ENCODE data around the gene DMPK.

The DMPK gene

DNA sequence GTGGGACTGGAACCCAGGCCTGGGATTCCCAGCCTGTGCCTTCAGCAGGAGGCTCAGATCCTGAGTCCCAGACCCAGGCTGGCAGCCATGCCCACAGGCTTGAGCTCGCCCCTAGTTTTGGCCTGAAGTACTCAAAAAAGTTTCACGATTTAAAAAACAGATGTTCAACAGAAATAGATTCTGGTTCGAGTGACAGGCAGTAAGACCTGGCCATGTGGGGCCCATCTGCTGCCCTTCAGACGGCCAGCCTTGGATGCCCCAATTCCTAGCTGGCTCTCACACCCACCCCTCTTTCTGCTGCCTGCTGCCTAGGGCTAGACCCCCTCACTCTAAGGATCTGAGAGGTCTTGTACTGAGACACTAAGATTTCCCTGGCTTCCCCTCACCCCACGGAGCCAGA lies 2.8 kb upstream of the DMPK start:
- DNase-seq, result no peak

- no peak for DNase-seq
Observed at GRCh38 chr19:45784096-45784495, 1.8 kb upstream of the DMPK start.

GRCh38 chr19:45782820-45783785 lies 813 bp upstream of the DMPK start:
- DNase-seq, result no peak

DNA sequence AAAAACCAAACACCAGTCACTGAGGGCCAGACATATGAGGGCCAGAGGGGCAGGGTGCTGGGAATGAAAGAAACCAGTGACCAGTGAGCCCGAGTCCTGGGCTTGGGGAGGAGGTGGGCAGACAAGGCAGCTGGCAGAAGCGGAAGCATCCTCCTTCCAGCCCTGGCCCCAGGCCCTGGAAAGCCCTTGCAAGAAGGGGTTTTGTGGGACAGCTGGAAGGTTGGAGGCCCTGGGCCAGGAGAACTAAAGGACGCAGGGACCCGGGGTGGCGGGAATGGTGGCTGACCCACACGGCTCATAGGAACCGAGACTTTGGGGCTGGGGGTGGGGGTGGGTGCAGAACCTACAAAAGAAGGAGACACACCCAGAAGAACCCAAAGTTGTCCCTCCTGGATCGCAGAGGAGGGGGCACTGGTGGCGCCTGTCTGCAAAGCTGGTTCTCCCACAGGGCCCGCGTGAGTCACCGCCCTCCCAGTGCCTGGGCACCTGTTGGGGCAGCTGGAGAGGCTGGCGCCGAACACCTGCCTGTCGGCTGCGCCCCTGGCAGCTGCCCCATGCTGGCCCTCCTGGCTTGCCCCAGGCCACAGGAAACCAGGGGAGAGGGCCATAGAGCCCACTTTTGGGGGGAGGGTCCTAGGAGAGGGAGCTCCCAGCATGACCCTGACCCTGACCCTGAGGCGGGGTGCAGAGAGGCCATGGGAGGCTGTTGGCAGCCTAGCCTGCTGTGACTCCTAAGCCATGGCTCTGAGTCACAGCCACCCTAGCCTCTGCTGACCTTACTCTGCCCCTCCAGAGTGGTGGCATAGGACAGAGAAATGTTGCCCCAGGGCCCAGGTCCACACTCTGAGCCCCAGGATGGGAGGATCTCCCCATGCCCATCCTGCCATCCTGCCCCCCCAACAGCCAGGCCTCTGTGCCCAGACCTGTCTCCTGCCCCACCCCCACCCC lies 802 bp downstream of the DMPK start:
- peak; percentile 52 for DNase-seq

GRCh38 chr19:45780448-45781213 lies 1.7 kb downstream of the DMPK start:
- peak; percentile 39 for DNase-seq

DNA sequence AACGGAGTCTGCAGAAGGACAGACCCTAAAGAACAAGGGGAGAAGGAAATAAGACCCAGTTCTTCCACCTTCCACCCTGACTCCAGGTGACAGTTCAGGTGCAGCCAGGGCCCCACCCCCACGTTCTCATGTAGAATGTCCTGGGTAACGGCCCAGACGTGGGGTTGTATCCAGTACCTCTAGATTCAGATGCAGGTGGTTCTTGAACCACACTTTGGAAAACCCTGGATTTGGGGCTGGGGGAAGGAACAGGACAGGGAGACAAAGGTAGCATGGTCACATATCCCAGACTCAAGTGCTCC lies 2.2 kb downstream of the DMPK start:
- DNase-seq, result no peak

- DNase-seq, result peak; percentile 81
Observed at GRCh38 chr19:45779231-45780145, 2.8 kb downstream of the DMPK start.

DNA sequence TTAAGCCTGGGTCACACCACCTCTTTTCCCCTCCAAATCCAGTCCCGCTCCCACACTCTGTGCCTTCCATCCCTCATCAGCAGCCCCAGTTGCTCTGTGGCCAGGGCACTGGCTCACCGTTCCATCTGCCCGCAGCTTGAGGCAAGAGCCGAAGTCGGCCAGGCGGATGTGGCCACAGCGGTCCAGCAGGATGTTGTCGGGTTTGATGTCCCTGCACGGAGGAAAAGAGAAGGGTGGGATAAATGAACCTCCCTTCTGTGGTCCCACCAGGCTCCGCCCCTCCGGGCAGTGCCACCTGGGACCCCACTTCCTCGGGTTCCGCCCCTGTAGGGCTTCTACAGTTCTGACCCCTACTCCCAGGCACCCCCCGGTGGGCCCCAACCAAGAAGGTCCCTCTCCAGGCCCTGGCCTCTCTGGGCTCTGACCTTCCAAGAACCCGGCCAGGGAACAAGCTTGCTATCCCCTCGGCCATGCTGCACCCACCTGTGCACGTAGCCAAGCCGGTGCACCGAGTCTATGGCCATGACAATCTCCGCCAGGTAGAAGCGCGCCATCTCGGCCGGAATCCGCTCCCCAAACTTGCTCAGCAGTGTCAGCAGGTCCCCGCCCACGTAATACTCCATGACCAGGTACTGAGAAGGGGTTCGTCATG lies 4.2 kb downstream of the DMPK start:
- no peak for DNase-seq

DNA sequence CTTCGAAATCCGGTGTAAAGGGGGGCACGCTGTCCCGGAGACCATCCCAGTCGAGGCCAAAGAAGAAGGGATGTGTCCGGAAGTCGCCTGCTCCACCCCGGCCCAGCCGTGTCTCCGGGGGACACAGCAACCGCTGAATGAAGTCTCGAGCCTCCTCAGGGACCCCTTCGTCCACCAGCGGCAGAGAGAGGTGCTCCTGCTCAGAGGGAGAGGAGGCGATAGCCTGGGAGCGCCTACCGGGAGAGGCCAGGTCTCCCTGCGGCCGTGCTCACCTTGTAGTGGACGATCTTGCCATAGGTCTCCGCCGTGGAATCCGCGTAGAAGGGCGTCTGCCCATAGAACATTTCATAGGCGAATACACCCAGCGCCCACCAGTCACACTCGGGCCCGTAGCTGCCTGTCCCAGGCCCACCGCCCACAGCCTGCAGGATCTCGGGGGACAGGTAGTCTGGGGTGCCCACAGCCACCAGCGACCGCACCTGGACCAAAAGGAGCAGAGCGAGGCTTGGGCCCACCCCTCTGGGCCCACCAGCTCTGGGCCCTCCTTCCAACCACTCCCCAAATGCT lies 4.8 kb downstream of the DMPK start:
- DNase-seq, result no peak

- DNase-seq, result no peak
Observed at GRCh38 chr19:45774765-45775164, 7.5 kb downstream of the DMPK start.

DNA sequence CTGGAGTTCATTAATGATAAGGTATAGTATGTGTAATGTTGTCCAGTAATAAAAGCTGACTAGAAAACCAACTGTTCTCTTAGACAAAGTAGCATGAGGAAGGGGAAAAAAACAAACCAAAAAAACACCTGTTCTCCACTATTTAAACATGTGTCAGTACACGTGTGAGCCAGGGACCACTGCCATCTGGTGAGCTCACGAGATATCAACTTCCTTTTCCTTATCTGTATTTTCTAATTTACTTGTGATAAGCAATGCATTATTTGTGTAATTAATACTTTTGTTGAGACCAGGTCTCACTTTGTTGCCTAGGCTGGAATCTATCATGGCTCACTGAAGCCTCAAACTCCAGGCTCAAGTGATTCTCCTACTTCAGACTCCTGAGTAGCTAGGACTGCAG lies 8.9 kb downstream of the DMPK start:
- no peak for DNase-seq

GRCh38 chr19:45772912-45773311 lies 9.4 kb downstream of the DMPK start:
- no peak for DNase-seq

DNA sequence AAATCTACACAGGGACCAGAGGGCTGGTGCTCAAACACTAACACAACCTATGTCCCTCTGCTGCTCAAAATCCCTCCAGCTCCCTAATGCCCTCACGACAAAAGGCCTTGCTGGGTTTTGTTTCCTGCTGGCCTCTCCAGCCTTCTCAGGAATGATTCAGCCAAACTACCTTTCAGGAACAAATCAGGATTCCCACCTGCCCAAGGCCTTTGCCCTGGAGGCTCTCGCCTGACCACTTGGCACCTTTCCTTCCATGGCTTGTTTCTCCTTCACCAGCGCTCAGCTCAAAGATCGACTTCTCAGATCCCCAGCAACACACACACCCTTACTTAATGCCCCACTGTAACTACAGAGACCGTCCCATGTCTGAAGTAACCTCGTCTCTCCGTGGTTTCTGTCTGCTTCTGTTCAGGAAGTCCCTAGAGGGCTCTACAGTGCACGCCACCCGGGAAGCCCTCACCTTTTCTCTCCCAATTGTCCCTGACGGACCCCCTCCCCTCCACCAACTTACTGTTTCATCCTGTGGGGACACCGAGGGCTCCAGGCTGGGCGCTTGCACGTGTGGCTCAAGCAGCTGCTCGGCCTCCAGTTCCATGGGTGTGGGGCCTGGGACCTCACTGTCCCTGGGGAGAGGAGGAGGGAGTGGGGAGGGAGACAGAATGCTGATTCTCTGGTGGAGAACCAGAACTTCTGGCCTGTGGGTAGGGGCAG lies 10.0 kb downstream of the DMPK start:
- DNase-seq, result peak; percentile 26

- DNase-seq, result no peak
Observed at GRCh38 chr19:45771311-45771933, 10.9 kb downstream of the DMPK start.

DNA sequence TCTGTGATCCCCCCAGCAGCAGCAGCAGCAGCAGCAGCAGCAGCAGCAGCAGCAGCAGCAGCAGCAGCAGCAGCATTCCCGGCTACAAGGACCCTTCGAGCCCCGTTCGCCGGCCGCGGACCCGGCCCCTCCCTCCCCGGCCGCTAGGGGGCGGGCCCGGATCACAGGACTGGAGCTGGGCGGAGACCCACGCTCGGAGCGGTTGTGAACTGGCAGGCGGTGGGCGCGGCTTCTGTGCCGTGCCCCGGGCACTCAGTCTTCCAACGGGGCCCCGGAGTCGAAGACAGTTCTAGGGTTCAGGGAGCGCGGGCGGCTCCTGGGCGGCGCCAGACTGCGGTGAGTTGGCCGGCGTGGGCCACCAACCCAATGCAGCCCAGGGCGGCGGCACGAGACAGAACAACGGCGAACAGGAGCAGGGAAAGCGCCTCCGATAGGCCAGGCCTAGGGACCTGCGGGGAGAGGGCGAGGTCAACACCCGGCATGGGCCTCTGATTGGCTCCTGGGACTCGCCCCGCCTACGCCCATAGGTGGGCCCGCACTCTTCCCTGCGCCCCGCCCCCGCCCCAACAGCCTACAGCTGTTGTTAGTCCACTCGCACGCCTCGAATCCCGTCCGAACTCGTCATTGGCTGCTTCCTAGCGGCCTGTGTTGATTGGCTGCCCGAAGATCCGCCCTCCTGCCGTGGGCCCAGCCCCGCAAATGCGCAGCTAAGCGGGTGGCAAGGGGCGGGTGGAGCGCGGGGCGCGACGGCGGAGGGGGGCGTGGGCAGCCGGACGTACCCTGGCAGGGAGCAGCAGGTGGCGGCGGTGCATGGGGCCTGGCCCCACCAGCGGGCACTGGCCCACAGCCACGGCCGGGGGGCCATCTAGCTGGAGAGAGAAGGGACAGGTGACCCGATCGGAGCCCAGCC lies 11.8 kb downstream of the DMPK start:
- DNase-seq, result peak; percentile 98

DNA sequence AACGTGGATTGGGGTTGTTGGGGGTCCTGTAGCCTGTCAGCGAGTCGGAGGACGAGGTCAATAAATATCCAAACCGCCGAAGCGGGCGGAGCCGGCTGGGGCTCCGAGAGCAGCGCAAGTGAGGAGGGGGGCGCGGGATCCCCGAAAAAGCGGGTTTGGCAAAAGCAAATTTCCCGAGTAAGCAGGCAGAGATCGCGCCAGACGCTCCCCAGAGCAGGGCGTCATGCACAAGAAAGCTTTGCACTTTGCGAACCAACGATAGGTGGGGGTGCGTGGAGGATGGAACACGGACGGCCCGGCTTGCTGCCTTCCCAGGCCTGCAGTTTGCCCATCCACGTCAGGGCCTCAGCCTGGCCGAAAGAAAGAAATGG lies 12.5 kb downstream of the DMPK start:
- DNase-seq, result peak; percentile 58

GRCh38 chr19:45768984-45769782 lies 13.1 kb downstream of the DMPK start, which contains the start of gene SIX5:
Gene SIX5 (minus strand): TSS chr19:45769252. CDS start chr19:45768844, 408 bp downstream.
- peak; percentile 98 for DNase-seq

- DNase-seq, result peak; percentile 27
Observed at GRCh38 chr19:45768655-45768983, 13.7 kb downstream of the DMPK start.
